ENCODE results near the gene AGBL1.
"Not testable (repeated sequence)": the region's sequence is repeated elsewhere in the genome, so short reads cannot be mapped to it uniquely, and the experiment has no call there.

Gene AGBL1

GRCh38 chr15:86082619-86083380, 3.1 kb downstream of the AGBL1 start:
- no peak for DNase-seq (ENCODE audit: low read depth)

GRCh38 chr15:86087808-86088207, 8.1 kb downstream of the AGBL1 start:
- DNase-seq (ENCODE audit: low read depth) = no peak

GRCh38 chr15:86089422-86089821, 9.8 kb downstream of the AGBL1 start:
- DNase-seq (ENCODE audit: low read depth) = no peak

- no peak for DNase-seq (ENCODE audit: low read depth)
These were observed 22.1 kb downstream of the AGBL1 start for GRCh38 chr15:86101818-86102217.

GRCh38 chr15:86103825-86104224, 24.2 kb downstream of the AGBL1 start:
- no peak for DNase-seq (ENCODE audit: low read depth)

GRCh38 chr15:86106306-86106705, 26.6 kb downstream of the AGBL1 start:
- DNase-seq (ENCODE audit: low read depth) = no peak

GRCh38 chr15:86115145-86115801, 35.6 kb downstream of the AGBL1 start:
- DNase-seq (ENCODE audit: low read depth) = no peak

- no peak for DNase-seq (ENCODE audit: low read depth)
These were observed 42.0 kb downstream of the AGBL1 start for GRCh38 chr15:86121568-86122225.

- DNase-seq (ENCODE audit: low read depth) = not testable (repeated sequence)
These were observed 43.2 kb downstream of the AGBL1 start for GRCh38 chr15:86122691-86123391.

GRCh38 chr15:86125775-86126174, 46.1 kb downstream of the AGBL1 start:
- DNase-seq (ENCODE audit: low read depth) = no peak

GRCh38 chr15:86127547-86127946, 47.9 kb downstream of the AGBL1 start:
- DNase-seq (ENCODE audit: low read depth) = no peak

GRCh38 chr15:86135041-86135440, 55.4 kb downstream of the AGBL1 start:
- DNase-seq (ENCODE audit: low read depth) = no peak

- DNase-seq (ENCODE audit: low read depth) = no peak
These were observed 57.2 kb downstream of the AGBL1 start for GRCh38 chr15:86136861-86137260.

GRCh38 chr15:86138798-86139197, 59.1 kb downstream of the AGBL1 start:
- DNase-seq (ENCODE audit: low read depth) = no peak

- no peak for DNase-seq (ENCODE audit: low read depth)
These were observed 60.2 kb downstream of the AGBL1 start for GRCh38 chr15:86139828-86140227.

GRCh38 chr15:86154705-86155104, 75.0 kb downstream of the AGBL1 start:
- no peak for DNase-seq (ENCODE audit: low read depth)

GRCh38 chr15:86155551-86155950, 75.9 kb downstream of the AGBL1 start:
- DNase-seq (ENCODE audit: low read depth) = no peak

- DNase-seq (ENCODE audit: low read depth) = no peak
These were observed 78.1 kb downstream of the AGBL1 start for GRCh38 chr15:86157606-86158293.

- no peak for DNase-seq (ENCODE audit: low read depth)
These were observed 79.8 kb downstream of the AGBL1 start for GRCh38 chr15:86159468-86159867.

GRCh38 chr15:86161250-86161649, 81.6 kb downstream of the AGBL1 start:
- DNase-seq (ENCODE audit: low read depth) = no peak

- no peak for DNase-seq (ENCODE audit: low read depth)
These were observed 82.5 kb downstream of the AGBL1 start for GRCh38 chr15:86162172-86162591.

GRCh38 chr15:86162641-86163040, 83.0 kb downstream of the AGBL1 start:
- no peak for DNase-seq (ENCODE audit: low read depth)

Data from iris pigment epithelial cell (primary cell).